Measurements from ENCODE around the gene PORCN.

GRCh38 chrX:48471504-48471903 is 37.3 kb upstream of the PORCN start:
- TF ChIP-seq SP1 (CRISPR knock-in tag; conservative IDR thresholded peaks at IDR 0.05), result no peak
- no peak for TF ChIP-seq CTCF (IDR thresholded peaks at IDR 0.05)
- TF ChIP-seq MAX (CRISPR knock-in tag; IDR thresholded peaks at IDR 0.05), result no peak
- no peak for TF ChIP-seq USF2 (CRISPR knock-in tag; IDR thresholded peaks at IDR 0.05)
- no peak for TF ChIP-seq ZNF263 (CRISPR knock-in tag; IDR thresholded peaks at IDR 0.05; ENCODE audit: low read depth)
- no peak for TF ChIP-seq AR (CRISPR knock-in tag; IDR thresholded peaks at IDR 0.05)
- TF ChIP-seq ZNF232 (CRISPR knock-in tag; IDR thresholded peaks at IDR 0.05), result no peak
- no peak for TF ChIP-seq STAT6 (CRISPR knock-in tag; conservative IDR thresholded peaks at IDR 0.05; ENCODE audit: low read depth)
- no peak for TF ChIP-seq MXD4 (CRISPR knock-in tag; IDR thresholded peaks at IDR 0.05; ENCODE audit: borderline replicate concordance)
- TF ChIP-seq KAT7 (CRISPR knock-in tag; IDR thresholded peaks at IDR 0.05; ENCODE audit: borderline replicate concordance), result no peak
- TF ChIP-seq FOXK1 (CRISPR knock-in tag; IDR thresholded peaks at IDR 0.05), result no peak
- no peak for TF ChIP-seq MYBL2 (CRISPR knock-in tag; IDR thresholded peaks at IDR 0.05)

Data from WTC11 (cell line).